ENCODE measurements around the gene FH. TPM values are rescaled to one million over a fixed set of nuclear protein-coding genes. Genes with fewer than 3 reads are reported as not detected.

FH gene
- total RNA-seq, result 96.6 and 105 TPM in 2 replicates
- 33.0 and 41.9 TPM in 2 replicates for polyA plus RNA-seq
- 55.3 and 56.5 TPM in 2 replicates for polyA plus RNA-seq (2011; cell fraction: cytosol; rRNA removed)
- 45.9 and 75.9 TPM in 2 replicates for polyA plus RNA-seq (2011; cell fraction: nucleus; rRNA removed)
- polyA plus RNA-seq (2012), result 82.2 and 112 TPM in 2 replicates
- 50.4 and 56.0 TPM in 2 replicates for polyA minus RNA-seq
- 100 TPM for polyA minus RNA-seq (2011; cell fraction: cytosol; rRNA and poly(A)+ RNA removed)
- polyA minus RNA-seq (2011; cell fraction: nucleus; rRNA and poly(A)+ RNA removed), result 23.2 and 28.1 TPM in 2 replicates
- Bru-seq, nascent RNA, result percentile 89 among the genes with signal in this experiment
- BruChase-seq, experiment 1, labeled RNA remaining after a 6-hour chase, result percentile 89 among the genes with signal in this experiment
- BruChase-seq, experiment 2, labeled RNA remaining after a 2-hour chase, result percentile 77 among the genes with signal in this experiment
- long read RNA-seq, transcript FH-201 (10 exons, 1,797 nt), result major isoform, 273 of 314 reads
- long read RNA-seq, partial matches to known transcripts, result 32 of 314 reads
- long read RNA-seq, other reads (novel, unspliced or antisense), result 9 of 314 reads

DNA sequence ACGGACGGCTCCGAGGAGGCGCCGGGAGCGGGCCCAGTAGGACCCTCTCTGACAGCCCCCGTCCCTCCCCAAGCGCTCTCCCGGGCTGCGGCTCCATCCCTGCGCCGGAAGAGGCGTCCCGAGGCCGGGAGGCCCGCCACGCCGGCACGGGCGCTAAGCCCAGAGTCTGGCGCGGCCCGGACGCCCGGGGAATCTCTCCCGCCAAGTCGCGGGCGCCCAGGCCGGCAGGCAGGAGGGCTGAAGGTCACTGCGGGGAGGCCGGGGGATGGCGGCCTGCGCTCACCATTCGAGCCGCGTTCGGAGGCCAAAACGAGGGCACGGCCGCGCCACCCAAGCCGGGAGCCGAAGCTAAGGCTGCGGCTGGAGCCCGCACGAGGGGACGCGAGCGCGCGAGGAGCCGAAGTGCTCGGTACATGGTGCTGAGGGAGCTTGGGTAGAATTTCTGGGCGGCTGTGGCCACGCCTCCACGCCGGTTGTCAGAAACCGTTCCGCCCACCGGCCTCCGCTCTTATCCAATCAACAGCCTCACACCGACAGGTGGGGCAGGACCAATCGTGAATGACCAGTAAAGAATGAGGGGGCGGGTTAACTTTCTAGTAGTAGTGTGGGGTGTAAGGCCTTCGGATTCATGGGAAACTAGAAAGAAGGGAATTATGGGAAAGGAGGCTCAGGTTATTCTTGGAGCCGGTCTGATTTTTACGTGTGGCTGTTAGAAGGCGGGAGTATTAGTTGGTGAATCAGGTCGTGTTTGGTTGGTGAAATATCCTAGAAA lies at the start of gene FH:
TSS of gene FH (minus strand) at position 448 of the 772 bp plus-strand sequence. CDS start at position 415, 33 bp downstream.
- BruUV-seq (replicated peaks), result no TSS peak
- ChIA-PET POLR2A (interaction anchor here (1.1 to 1.2 kb wide), 2 partner anchors 11 to 12 kb away, joined by 3 read pairs; no protein-coding TSS in a partner anchor), CTCF (interaction anchor here (0.9 to 2.3 kb wide), 5 partner anchors 10 to 688 kb away, joined by 3 to 7 read pairs (median 3); partner anchors contain the start of gene EXO1)
- peak within 1 kb of the TSS; percentile 73 for H2AFZ ChIP-seq (ENCODE audit: low read depth, low read length)
- H3K79me2 ChIP-seq (ENCODE audit: control insufficient read depth, insufficient read depth, low read length), result peaks cover 42% of the 10 kb centered on the region
- H3K27ac ChIP-seq (ENCODE audit: insufficient read depth, low read depth, low read length), result peak within 1 kb of the TSS; percentile 37
- DNase-seq (ENCODE audit: low read depth, low spot score) (peak; percentile 98), FAIRE-seq (peak; percentile 92)
- peaks cover 14 to 38% of the 10 kb centered on the region in 2 experiments for H3K27me3 ChIP-seq (ENCODE audit: control insufficient read depth in 2 of 2, insufficient read depth in 2 of 2, low read length in 2 of 2)
- H3K9me3 ChIP-seq (replicated peaks; ENCODE audit: control insufficient read depth, insufficient read depth, low read length), result no peaks in the 10 kb centered on the region
- H4K20me1 ChIP-seq (replicated peaks; ENCODE audit: control insufficient read depth, extremely low read depth, insufficient read depth, low read length), result no peaks in the 10 kb centered on the region
- H3K9ac ChIP-seq (replicated peaks; ENCODE audit: extremely low read depth, insufficient read depth, low read length), result peak within 1 kb of the TSS; percentile 85
- TF ChIP-seq, protein P1, sequence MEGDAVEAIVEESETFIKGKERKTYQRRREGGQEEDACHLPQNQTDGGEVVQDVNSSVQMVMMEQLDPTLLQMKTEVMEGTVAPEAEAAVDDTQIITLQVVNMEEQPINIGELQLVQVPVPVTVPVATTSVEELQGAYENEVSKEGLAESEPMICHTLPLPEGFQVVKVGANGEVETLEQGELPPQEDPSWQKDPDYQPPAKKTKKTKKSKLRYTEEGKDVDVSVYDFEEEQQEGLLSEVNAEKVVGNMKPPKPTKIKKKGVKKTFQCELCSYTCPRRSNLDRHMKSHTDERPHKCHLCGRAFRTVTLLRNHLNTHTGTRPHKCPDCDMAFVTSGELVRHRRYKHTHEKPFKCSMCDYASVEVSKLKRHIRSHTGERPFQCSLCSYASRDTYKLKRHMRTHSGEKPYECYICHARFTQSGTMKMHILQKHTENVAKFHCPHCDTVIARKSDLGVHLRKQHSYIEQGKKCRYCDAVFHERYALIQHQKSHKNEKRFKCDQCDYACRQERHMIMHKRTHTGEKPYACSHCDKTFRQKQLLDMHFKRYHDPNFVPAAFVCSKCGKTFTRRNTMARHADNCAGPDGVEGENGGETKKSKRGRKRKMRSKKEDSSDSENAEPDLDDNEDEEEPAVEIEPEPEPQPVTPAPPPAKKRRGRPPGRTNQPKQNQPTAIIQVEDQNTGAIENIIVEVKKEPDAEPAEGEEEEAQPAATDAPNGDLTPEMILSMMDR (IDR thresholded peaks at IDR 0.05; ENCODE audit: extremely low read depth in 1 of 2, insufficient read depth in 1 of 2, low read depth in 1 of 2, low read length in 2 of 2), result no peak
- no peak for TF ChIP-seq GATA2 (IDR thresholded peaks at IDR 0.05; ENCODE audit: insufficient read depth, insufficient read length, low read depth, low read length)
- TF ChIP-seq MYC (IDR thresholded peaks at IDR 0.05; ENCODE audit: low read depth, low read length), result no peak
- TF ChIP-seq POLR2AphosphoS5 (IDR thresholded peaks at IDR 0.05; ENCODE audit: insufficient read depth, low read depth, low read length), result peak; percentile 94
- TF ChIP-seq POLR2A (IDR thresholded peaks at IDR 0.05; ENCODE audit: low read depth, low read length), result peak; percentile 94
- TF ChIP-seq JUN (IDR thresholded peaks at IDR 0.05; ENCODE audit: borderline replicate concordance, insufficient read depth, insufficient read length, low read depth), result no peak
- no peak for TF ChIP-seq MAX (IDR thresholded peaks at IDR 0.05; ENCODE audit: insufficient read depth, insufficient read length)
- TF ChIP-seq EZH2 (IDR thresholded peaks at IDR 0.05; ENCODE audit: borderline replicate concordance, low read depth, low read length, severe bottlenecking), result no peak
- no peak for TF ChIP-seq FOS (IDR thresholded peaks at IDR 0.05; ENCODE audit: borderline replicate concordance, insufficient read depth, low read length)
- peaks cover 13% of the 10 kb centered on the region for H3K4me1 ChIP-seq (ENCODE audit: control insufficient read depth, extremely low read depth, insufficient read depth, low read length)
- dilution Hi-C loops (cut with MboI; ENCODE audit: extremely low pct_ligation_motif_present, low sequenced_read_pairs), result no loop called here
- H3K4me3 ChIP-seq (replicated peaks in 1 of 3; ENCODE audit: insufficient read depth in 1 of 3, low read depth in 1 of 3, low read length in 3 of 3), result peak within 1 kb of the TSS; percentile 89 to 93 (median 93)
- H3K4me2 ChIP-seq (ENCODE audit: insufficient read depth, low read length), result peak within 1 kb of the TSS; percentile 99
- H3K36me3 ChIP-seq (ENCODE audit: control insufficient read depth in 2 of 2, extremely low read depth in 1 of 2, insufficient read depth in 2 of 2, low read length in 2 of 2), result peaks cover 0 to 7% of the 10 kb centered on the region in 2 experiments
- no peaks in the 10 kb centered on the region for H3K9me1 ChIP-seq (replicated peaks; ENCODE audit: control insufficient read depth, extremely low read depth, insufficient read depth, low read length)
- intact Hi-C loops (cut with micrococcal nuclease), result loop anchor here (1.0 to 5.0 kb wide), 3 partner anchors 36 to 328 kb away; partner anchors contain the start of genes EXO1 and RGS7
